ENCODE measurements around the gene OR8H1. TPM values are rescaled to one million over a fixed set of nuclear protein-coding genes. Genes with fewer than 3 reads are reported as not detected.

Gene OR8H1
- total and polyA plus RNA-seq, 2 experiments from 2014 or later, result not detected

DNA sequence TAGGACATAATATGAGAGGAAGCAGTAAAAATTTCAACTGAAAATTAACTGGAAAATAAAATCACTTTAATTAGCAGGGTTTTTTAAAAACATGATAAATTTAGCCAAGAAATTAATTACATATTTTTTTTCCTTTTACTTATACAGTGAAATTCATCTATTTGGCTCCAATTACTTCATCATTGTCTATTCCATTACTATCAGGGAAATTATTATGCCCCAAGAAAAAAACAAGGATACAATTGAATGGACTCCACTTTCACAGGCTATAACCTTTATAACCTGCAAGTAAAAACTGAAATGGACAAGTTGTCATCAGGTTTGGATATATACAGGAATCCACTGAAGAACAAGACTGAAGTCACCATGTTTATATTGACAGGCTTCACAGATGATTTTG lies 40.1 kb downstream of the OR8H1 start, which contains the start of gene OR5T3 (continued):
- TF ChIP-seq, protein P1, sequence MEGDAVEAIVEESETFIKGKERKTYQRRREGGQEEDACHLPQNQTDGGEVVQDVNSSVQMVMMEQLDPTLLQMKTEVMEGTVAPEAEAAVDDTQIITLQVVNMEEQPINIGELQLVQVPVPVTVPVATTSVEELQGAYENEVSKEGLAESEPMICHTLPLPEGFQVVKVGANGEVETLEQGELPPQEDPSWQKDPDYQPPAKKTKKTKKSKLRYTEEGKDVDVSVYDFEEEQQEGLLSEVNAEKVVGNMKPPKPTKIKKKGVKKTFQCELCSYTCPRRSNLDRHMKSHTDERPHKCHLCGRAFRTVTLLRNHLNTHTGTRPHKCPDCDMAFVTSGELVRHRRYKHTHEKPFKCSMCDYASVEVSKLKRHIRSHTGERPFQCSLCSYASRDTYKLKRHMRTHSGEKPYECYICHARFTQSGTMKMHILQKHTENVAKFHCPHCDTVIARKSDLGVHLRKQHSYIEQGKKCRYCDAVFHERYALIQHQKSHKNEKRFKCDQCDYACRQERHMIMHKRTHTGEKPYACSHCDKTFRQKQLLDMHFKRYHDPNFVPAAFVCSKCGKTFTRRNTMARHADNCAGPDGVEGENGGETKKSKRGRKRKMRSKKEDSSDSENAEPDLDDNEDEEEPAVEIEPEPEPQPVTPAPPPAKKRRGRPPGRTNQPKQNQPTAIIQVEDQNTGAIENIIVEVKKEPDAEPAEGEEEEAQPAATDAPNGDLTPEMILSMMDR (conservative IDR thresholded peaks at IDR 0.05; ENCODE audit: low read depth in 2 of 2), result no peak
- TF ChIP-seq STAT1 (IDR thresholded peaks at IDR 0.05; ENCODE audit: unreplicated experiment) (no peak), EZH2phosphoT487 (IDR thresholded peaks at IDR 0.05; ENCODE audit: unreplicated experiment) (no peak), EZH2 (IDR thresholded peaks at IDR 0.05; ENCODE audit: low read depth, unreplicated experiment) (no peak)

Other genes starting within 250 kb of the OR8H1 start
- gene OR8I2, start 198.9 kb downstream of the OR8H1 start, total RNA-seq (2014; rRNA removed; shearing (Covaris generic)), result not detected in 2 replicates
- gene OR8I2, start 198.9 kb downstream of the OR8H1 start, polyA plus RNA-seq (2016; fragmentation: Nextera tagmentation; extraction: Ambion mirVana), result not detected in 2 replicates
- not detected in 2 replicates for gene OR8H2, start 188.6 kb downstream of the OR8H1 start, total RNA-seq (2014; rRNA removed; shearing (Covaris generic))
- not detected in 2 replicates for gene OR8H2, start 188.6 kb downstream of the OR8H1 start, polyA plus RNA-seq (2016; fragmentation: Nextera tagmentation; extraction: Ambion mirVana)
- not detected in 2 replicates for gene OR8H3, start 169.9 kb downstream of the OR8H1 start, total RNA-seq (2014; rRNA removed; shearing (Covaris generic))
- gene OR8H3, start 169.9 kb downstream of the OR8H1 start, polyA plus RNA-seq (2016; fragmentation: Nextera tagmentation; extraction: Ambion mirVana), result not detected in 2 replicates
- not detected in 2 replicates for gene OR8J3, start 152.1 kb downstream of the OR8H1 start, total RNA-seq (2014; rRNA removed; shearing (Covaris generic))
- gene OR8J3, start 152.1 kb downstream of the OR8H1 start, polyA plus RNA-seq (2016; fragmentation: Nextera tagmentation; extraction: Ambion mirVana), result not detected in 2 replicates
- not detected in 2 replicates for gene OR8K5, start 131.9 kb downstream of the OR8H1 start, total RNA-seq (2014; rRNA removed; shearing (Covaris generic))
- gene OR8K5, start 131.9 kb downstream of the OR8H1 start, polyA plus RNA-seq (2016; fragmentation: Nextera tagmentation; extraction: Ambion mirVana), result not detected in 2 replicates
- gene OR5J2, start 115.6 kb downstream of the OR8H1 start, total RNA-seq (2014; rRNA removed; shearing (Covaris generic)), result not detected in 2 replicates
- gene OR5J2, start 115.6 kb downstream of the OR8H1 start, polyA plus RNA-seq (2016; fragmentation: Nextera tagmentation; extraction: Ambion mirVana), result not detected in 2 replicates
- gene OR5T2, start 58.0 kb downstream of the OR8H1 start, total RNA-seq (2014; rRNA removed; shearing (Covaris generic)), result not detected in 2 replicates
- gene OR5T2, start 58.0 kb downstream of the OR8H1 start, polyA plus RNA-seq (2016; fragmentation: Nextera tagmentation; extraction: Ambion mirVana), result not detected in 2 replicates
- gene OR5T3, start 40.0 kb downstream of the OR8H1 start, total RNA-seq (2014; rRNA removed; shearing (Covaris generic)), result not detected in 2 replicates
- not detected in 2 replicates for gene OR5T3, start 40.0 kb downstream of the OR8H1 start, polyA plus RNA-seq (2016; fragmentation: Nextera tagmentation; extraction: Ambion mirVana)
- gene OR5T1, start 18.1 kb downstream of the OR8H1 start, total RNA-seq (2014; rRNA removed; shearing (Covaris generic)), result not detected in 2 replicates
- gene OR5T1, start 18.1 kb downstream of the OR8H1 start, polyA plus RNA-seq (2016; fragmentation: Nextera tagmentation; extraction: Ambion mirVana), result not detected in 2 replicates
- not detected in 2 replicates for gene OR8K3, start 22.9 kb upstream of the OR8H1 start, total RNA-seq (2014; rRNA removed; shearing (Covaris generic))
- not detected in 2 replicates for gene OR8K3, start 22.9 kb upstream of the OR8H1 start, polyA plus RNA-seq (2016; fragmentation: Nextera tagmentation; extraction: Ambion mirVana)
- gene OR8K1, start 53.8 kb upstream of the OR8H1 start, total RNA-seq (2014; rRNA removed; shearing (Covaris generic)), result not detected in 2 replicates
- not detected in 2 replicates for gene OR8K1, start 53.8 kb upstream of the OR8H1 start, polyA plus RNA-seq (2016; fragmentation: Nextera tagmentation; extraction: Ambion mirVana)
- gene OR8J1, start 62.0 kb upstream of the OR8H1 start, total RNA-seq (2014; rRNA removed; shearing (Covaris generic)), result not detected in 2 replicates
- not detected in 2 replicates for gene OR8J1, start 62.0 kb upstream of the OR8H1 start, polyA plus RNA-seq (2016; fragmentation: Nextera tagmentation; extraction: Ambion mirVana)
- not detected in 2 replicates for gene OR8U1, start 83.4 kb upstream of the OR8H1 start, total RNA-seq (2014; rRNA removed; shearing (Covaris generic))
- gene OR8U1, start 83.4 kb upstream of the OR8H1 start, polyA plus RNA-seq (2016; fragmentation: Nextera tagmentation; extraction: Ambion mirVana), result not detected in 2 replicates
- not detected in 2 replicates for gene OR5AL1, start 120.4 kb upstream of the OR8H1 start, total RNA-seq (2014; rRNA removed; shearing (Covaris generic))
- not detected in 2 replicates for gene OR5AL1, start 120.4 kb upstream of the OR8H1 start, polyA plus RNA-seq (2016; fragmentation: Nextera tagmentation; extraction: Ambion mirVana)
- gene OR5M3, start 181.1 kb upstream of the OR8H1 start, total RNA-seq (2014; rRNA removed; shearing (Covaris generic)), result not detected in 2 replicates
- not detected in 2 replicates for gene OR5M3, start 181.1 kb upstream of the OR8H1 start, polyA plus RNA-seq (2016; fragmentation: Nextera tagmentation; extraction: Ambion mirVana)
- gene OR5M8, start 199.1 kb upstream of the OR8H1 start, total RNA-seq (2014; rRNA removed; shearing (Covaris generic)), result not detected in 2 replicates
- not detected in 2 replicates for gene OR5M8, start 199.1 kb upstream of the OR8H1 start, polyA plus RNA-seq (2016; fragmentation: Nextera tagmentation; extraction: Ambion mirVana)